ENCODE results near the gene VASN.

The VASN gene

DNA sequence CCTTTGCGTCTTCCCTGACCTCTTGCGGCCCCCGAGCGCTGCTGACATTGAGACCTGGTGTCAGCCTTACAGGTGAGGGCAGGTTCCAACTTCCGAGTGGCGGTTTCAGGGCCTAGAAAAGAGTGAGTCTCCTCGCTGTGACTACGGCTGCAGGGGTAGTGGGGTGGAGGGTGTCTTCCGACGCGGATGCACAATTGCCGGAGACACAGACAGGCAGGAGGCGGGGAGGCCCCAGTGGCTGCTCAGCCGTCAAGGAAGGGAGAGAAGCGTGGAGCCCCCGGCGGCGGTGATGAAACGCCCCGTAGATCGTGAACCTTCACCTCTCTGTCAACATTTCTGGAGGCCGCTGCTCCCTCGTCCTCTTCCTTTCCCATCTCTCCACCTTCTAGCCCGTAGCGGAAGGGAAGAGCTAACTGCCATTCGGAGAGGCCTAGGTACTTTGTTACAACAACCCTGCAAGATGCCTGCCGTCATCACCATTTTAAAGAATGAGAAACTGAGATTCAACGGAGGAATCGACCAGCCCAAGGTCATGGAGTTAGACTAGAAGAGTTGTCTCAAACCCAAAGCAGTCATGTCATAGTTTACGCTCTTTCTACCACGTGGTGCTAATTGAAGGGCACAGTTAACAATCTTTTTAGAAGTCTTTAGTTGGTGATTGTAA lies 54.5 kb downstream of the VASN start:
- DNase-seq (ENCODE audit: low read depth): no peak

DNA sequence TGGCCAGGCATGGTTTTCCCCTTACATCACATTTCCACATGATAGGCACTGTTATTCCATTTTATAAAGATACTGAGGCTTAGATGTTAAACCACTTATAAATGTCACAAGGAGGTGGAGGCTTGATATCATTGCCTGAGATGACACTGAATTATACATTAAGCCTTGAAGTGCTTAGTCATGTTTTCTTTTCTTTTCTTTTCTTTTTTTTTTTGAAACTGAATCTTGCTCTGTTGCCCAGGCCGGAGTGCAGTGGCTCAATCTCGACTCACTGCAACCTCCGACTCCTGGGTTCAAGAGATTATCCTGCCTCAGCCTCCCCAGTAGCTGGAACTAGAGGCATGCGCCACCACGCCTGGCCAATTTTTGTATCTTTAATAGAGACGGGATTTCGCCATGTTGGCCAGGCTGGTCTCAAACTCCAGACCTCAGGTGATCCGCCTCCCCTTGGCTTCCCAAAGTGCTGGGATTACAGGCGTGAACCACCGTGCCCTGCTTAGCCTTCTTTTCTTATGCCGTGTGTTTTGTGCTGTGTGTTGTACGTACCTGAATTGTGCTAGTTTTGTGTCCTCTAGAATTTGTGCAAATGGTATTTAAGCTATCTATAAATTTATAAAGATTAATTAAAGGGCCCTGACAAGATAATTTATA lies 55.2 kb downstream of the VASN start:
- no peak for DNase-seq (ENCODE audit: low read depth)

DNA sequence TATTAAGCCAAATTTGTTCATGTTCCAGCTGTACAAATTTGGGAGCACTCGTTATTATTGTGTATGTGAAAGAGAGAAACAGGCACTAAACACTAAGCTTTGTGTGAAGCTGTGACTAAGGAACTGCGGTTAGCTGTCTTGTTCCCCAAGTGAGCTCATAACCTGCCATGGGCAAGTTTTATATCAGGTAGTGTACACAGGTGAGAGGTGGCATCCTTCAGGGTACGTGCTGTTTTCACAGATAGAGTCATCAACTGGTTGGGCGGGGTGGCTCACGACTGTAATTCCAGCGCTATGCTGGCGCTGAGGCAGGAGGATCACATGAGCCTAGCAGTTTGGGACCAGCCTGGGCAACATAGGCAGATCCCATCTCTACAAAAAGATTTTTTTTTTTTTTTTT lies 56.9 kb downstream of the VASN start:
- no peak for DNase-seq (ENCODE audit: low read depth)

DNA sequence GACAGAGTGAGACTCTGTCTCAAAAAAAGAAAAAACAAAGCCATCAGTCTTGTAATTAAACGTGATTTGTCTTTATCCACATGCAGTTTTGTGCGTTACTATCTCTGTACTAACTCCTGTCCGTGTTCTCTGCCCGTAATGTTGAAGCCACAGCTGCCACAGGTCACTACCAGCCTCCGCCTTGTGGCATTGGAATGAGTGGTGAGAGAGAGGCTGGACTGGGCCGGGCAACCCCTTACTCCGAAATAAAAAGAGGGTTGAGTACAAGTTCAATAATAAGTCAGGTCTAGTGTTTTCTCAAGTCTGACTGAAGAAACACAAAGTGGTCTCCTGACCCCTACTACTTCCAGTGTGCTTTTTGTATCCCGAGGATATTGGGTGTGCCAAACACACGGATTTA lies 59.4 kb downstream of the VASN start:
- no peak for DNase-seq (ENCODE audit: low read depth)
